IMR-90 (cell line): ENCODE data around the gene CCDC18. TPM values are rescaled to one million over a fixed set of nuclear protein-coding genes. Genes with fewer than 3 reads are reported as not detected.

Source experiments
- ATAC-seq: fragments of 200-7000 bp; cut with Tn5 transposase; 2 replicates; pipeline ENCODE4 v1.9.1; 2020; ENCODE audit warnings: low read depth, mild to moderate bottlenecking, moderate library complexity
- BruUV-seq: library from RNA; stranded (reverse); fragments of 400-500 nt; replicated peaks from 2 replicates; lab custom pipeline; 2021; lab: Mats Ljungman, UMichigan
- CTCF ChIA-PET: fragments of 300-600 bp; formaldehyde crosslinking; extraction: SDS; loops from one replicate; lab custom pipeline; 2021; ENCODE audit warnings: antibody characterized with exemption; lab: Yijun Ruan, JAX
- POLR2A ChIA-PET: fragments of 300-600 bp; sonication (Branson Sonifier 250); formaldehyde crosslinking; loops from one replicate; lab custom pipeline; 2022; ENCODE audit warnings: antibody characterized with exemption; ENCODE audit not compliant: unreplicated experiment; lab: Charles Lee
- DNase-seq: peaks from one replicate; pipeline ENCODE4 v3.0.0; 2013
- H2AFZ ChIP-seq: replicated peaks from 2 replicates; pipeline ENCODE3; 2013; ENCODE audit warnings: low read length, mild to moderate bottlenecking; ENCODE audit not compliant: poor library complexity
- H2AK5ac ChIP-seq: 2 replicates; pipeline ENCODE4 v1.6.1; 2013; ENCODE audit warnings: low read depth, low read length, inconsistent platforms
- H2AK9ac ChIP-seq: replicated peaks from 2 replicates; pipeline ENCODE3; 2013; ENCODE audit warnings: mild to moderate bottlenecking, low read depth, low read length, moderate library complexity; ENCODE audit not compliant: poor library complexity
- H2BK120ac ChIP-seq: 2 replicates; pipeline ENCODE4 v1.6.1; 2013; ENCODE audit warnings: low read depth, low read length, inconsistent platforms
- H2BK15ac ChIP-seq: 3 replicates; pipeline ENCODE4 v1.6.1; 2013; ENCODE audit warnings: low read depth, low read length, inconsistent platforms
- H2BK20ac ChIP-seq: 2 replicates; pipeline ENCODE4 v1.6.1; 2013; ENCODE audit warnings: low read depth, mild to moderate bottlenecking, inconsistent platforms, low read length, moderate library complexity
- H2BK5ac ChIP-seq: 2 replicates; pipeline ENCODE4 v1.6.1; 2013; ENCODE audit warnings: mild to moderate bottlenecking, low read depth, low read length, inconsistent platforms; ENCODE audit not compliant: poor library complexity, severe bottlenecking
- H3K14ac ChIP-seq: replicated peaks from 2 replicates; pipeline ENCODE4 v1.6.1; 2013; ENCODE audit warnings: low read depth, low read length, inconsistent platforms
- H3K18ac ChIP-seq: 2 replicates; pipeline ENCODE4 v1.6.1; 2013; ENCODE audit warnings: low read depth, low read length, control low read depth
- H3K23ac ChIP-seq: 2 replicates; pipeline ENCODE4 v1.6.1; 2013; ENCODE audit warnings: low read depth, low read length, inconsistent platforms
- H3K27ac ChIP-seq: 2 replicates; pipeline ENCODE4 v1.5.1; 2013; ENCODE audit warnings: mild to moderate bottlenecking, control low read depth, low read length; ENCODE audit not compliant: insufficient read depth
- H3K27me3 ChIP-seq: 2 replicates; pipeline ENCODE4 v1.6.1; 2013; ENCODE audit warnings: low read length; ENCODE audit not compliant: control insufficient read depth, insufficient read depth
- H3K36me3 ChIP-seq: 2 replicates; pipeline ENCODE4 v1.6.1; 2013; ENCODE audit warnings: low read length, mixed read lengths; ENCODE audit not compliant: control insufficient read depth, insufficient read depth
- H3K4ac ChIP-seq: 2 replicates; pipeline ENCODE4 v1.6.1; 2013; ENCODE audit warnings: low read depth, low read length, inconsistent platforms
- H3K4me1 ChIP-seq: 2 replicates; pipeline ENCODE4 v1.6.1; 2013; ENCODE audit warnings: low read length, mixed read lengths; ENCODE audit not compliant: control insufficient read depth, insufficient read depth
- H3K4me2 ChIP-seq: 2 replicates; pipeline ENCODE4 v1.6.1; 2013; ENCODE audit warnings: low read depth, mild to moderate bottlenecking, control low read depth, low read length, moderate library complexity
- H3K4me3 ChIP-seq: 2 replicates; pipeline ENCODE4 v1.5.1; 2013; ENCODE audit warnings: low read depth, mild to moderate bottlenecking, control low read depth, low read length, moderate library complexity; ENCODE audit not compliant: insufficient read depth
- H3K56ac ChIP-seq: 2 replicates; pipeline ENCODE4 v1.6.1; 2013; ENCODE audit warnings: low read length, inconsistent platforms; ENCODE audit not compliant: insufficient read depth; ENCODE audit errors: extremely low read depth
- H3K79me1 ChIP-seq, 2 experiments: 2 replicates each; pipeline ENCODE4 v1.6.1; 2013; ENCODE audit warnings: low read length in 2 of 2, inconsistent platforms in 1 of 2, low read depth in 1 of 2
- H3K9ac ChIP-seq: 2 replicates; pipeline ENCODE4 v1.6.1; 2013; ENCODE audit warnings: low read depth, low read length, control low read depth
- H3K9me1 ChIP-seq: 2 replicates; pipeline ENCODE4 v1.6.1; 2013; ENCODE audit warnings: low read length, inconsistent platforms; ENCODE audit not compliant: insufficient read depth
- H3K9me3 ChIP-seq: 2 replicates; pipeline ENCODE4 v1.6.1; 2013; ENCODE audit warnings: low read length; ENCODE audit not compliant: control insufficient read depth, insufficient read depth
- H4K20me1 ChIP-seq: 2 replicates; pipeline ENCODE4 v1.6.1; 2013; ENCODE audit warnings: low read length, inconsistent platforms; ENCODE audit not compliant: insufficient read depth
- H4K5ac ChIP-seq: 2 replicates; pipeline ENCODE4 v1.6.1; 2013; ENCODE audit warnings: mild to moderate bottlenecking, low read depth, low read length, control low read depth
- H4K8ac ChIP-seq, 2 experiments: 2 replicates each; pipeline ENCODE4 v1.6.1; 2013; ENCODE audit warnings: low read depth in 2 of 2, low read length in 2 of 2, control low read depth in 1 of 2, inconsistent platforms in 1 of 2
- H4K91ac ChIP-seq: 2 replicates; pipeline ENCODE4 v1.6.1; 2013; ENCODE audit warnings: low read depth, low read length, inconsistent platforms; ENCODE audit not compliant: insufficient read depth
- CEBPB ChIP-seq: IDR thresholded peaks from 2 replicates; pipeline ENCODE4 v1.6.1; 2012; ENCODE audit warnings: low read depth, low read length, improper control_type of control experiment
- CHD1 ChIP-seq: IDR thresholded peaks from 2 replicates; pipeline ENCODE4 v1.6.1; 2012; ENCODE audit warnings: low read depth, low read length, improper control_type of control experiment
- MAZ ChIP-seq: IDR thresholded peaks from 2 replicates; pipeline ENCODE4 v1.6.1; 2012; ENCODE audit warnings: low read depth, mild to moderate bottlenecking, low read length, improper control_type of control experiment, moderate library complexity, borderline replicate concordance
- POLR2A ChIP-seq: IDR thresholded peaks from 2 replicates; pipeline ENCODE4 v1.6.1; 2012; ENCODE audit warnings: mild to moderate bottlenecking, low read depth, low read length
- RFX5 ChIP-seq: IDR thresholded peaks from 2 replicates; pipeline ENCODE4 v1.8.0; 2012; ENCODE audit warnings: low read depth, mild to moderate bottlenecking, low read length, moderate library complexity
- SMC3 ChIP-seq: fragments of 150-350 bp; IDR thresholded peaks from 2 replicates; pipeline ENCODE4 v1.6.1; 2016; ENCODE audit warnings: low read depth, mild to moderate bottlenecking, antibody characterized with exemption, low read length, moderate library complexity
- WGBS, 2 experiments: methylation state at CpG; one replicate each; pipeline versions ENCODE4 v1.1.5 to v1.1.7; 2013; ENCODE audit warnings: missing lambda C conversion rate in 2 of 2; ENCODE audit not compliant: insufficient read length in 1 of 2; ENCODE audit errors: extremely low coverage in 2 of 2; 5-methylcytosine and 5-hydroxymethylcytosine counted together
- dilution Hi-C: fragments of 300-500 bp; cut with HindIII; formaldehyde crosslinking; loops from one replicate; pipeline ENCODE4 v1.14.3; 2018; ENCODE audit warnings: low sequenced_read_pairs; ENCODE audit not compliant: unreplicated experiment
- in situ Hi-C: fragments of 300-500 bp; cut with MboI; formaldehyde crosslinking; loops from 3 replicates; pipeline ENCODE4 v1.14.3; 2019; ENCODE audit warnings: low sequenced_read_pairs, inconsistent platforms, mixed read lengths
- intact Hi-C: fragments of 100-400 bp; cut with micrococcal nuclease; formaldehyde crosslinking; loops from 2 replicates; pipeline ENCODE4 v1.10.0; 2022
- polyA plus RNA-seq, 3 experiments: library from polyadenylated mRNA; depleted of rRNA; stranded (reverse); fragments of >200 nt; gene quantifications; 2 replicates each; pipeline ENCODE4 v1.2.3, GENCODE V29; 2012; ENCODE audit warnings: low replicate concordance in 1 of 3
- total RNA-seq: library from RNA; depleted of rRNA; stranded (reverse); fragments of >200 nt; gene quantifications from 2 replicates; pipeline ENCODE4 v1.2.3, GENCODE V29; 2012
- TF ChIP-seq, protein P1 (sequence below): conservative IDR thresholded peaks from 2 replicates; pipeline ENCODE4 v1.5.1; 2012; ENCODE audit warnings: mild to moderate bottlenecking, low read depth, low read length, improper control_type of control experiment

CCDC18 gene
- total and polyA plus RNA-seq, 2 of the 4 experiments (the other 2 are of a cell fraction) = 5.5 to 7.3 TPM

DNA sequence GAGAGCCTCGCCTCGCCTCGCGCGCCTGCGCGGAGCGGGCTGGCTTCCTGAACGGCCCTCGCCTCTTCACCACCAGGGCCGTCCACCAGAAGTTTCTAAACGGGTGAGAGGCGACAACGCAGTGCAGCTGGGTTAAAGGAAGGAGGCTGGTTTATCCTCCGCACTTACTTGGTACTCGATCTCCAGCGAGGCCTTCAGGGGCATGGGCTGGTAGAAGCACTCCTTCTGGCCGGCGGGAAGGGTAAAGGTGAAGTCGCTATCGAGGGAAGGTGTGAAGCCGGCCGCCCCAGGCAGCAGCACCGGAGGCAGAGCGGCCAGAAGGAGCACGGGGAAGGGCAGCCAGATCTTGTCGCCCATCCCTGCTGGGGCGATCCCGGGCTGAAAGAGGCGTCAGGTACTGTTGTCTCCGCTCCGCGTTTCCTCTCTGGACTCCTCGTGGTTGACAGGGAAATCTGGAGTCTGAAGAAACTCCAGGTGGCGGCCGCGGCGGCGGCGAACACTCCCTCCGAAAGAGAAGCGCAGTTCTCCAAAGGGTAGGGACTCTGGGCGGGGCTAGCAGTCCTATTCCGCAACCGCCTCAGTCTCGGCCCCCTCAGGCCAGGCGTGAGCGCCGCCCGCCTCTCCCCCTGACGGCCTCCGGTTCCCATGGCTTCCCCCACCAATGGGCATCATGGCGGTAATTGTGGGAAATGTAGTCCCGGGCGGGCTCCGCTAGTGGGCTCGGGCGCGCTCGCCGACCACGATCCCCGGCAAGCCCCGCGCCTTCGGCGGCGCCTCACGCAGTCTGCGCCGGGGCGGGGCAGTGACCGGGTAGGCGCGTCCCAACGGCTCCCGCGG, 420 bp upstream of the CCDC18 start, which contains the start of gene TMED5:
TMED5 (minus strand) TSS at position 528 of the 837 bp plus-strand sequence; CDS start at position 357, 171 bp downstream.
- in situ Hi-C loops (no loop called here), dilution Hi-C loops (no loop called here), intact Hi-C loops (loop anchor here (2.0 to 5.0 kb wide), 4 partner anchors 48 to 169 kb away; partner anchors contain the start of gene MTF2)
- H3K4me3 ChIP-seq = peak within 1 kb of the TSS; percentile 76
- H3K56ac ChIP-seq = peak within 1 kb of the TSS; percentile 91
- H2BK20ac ChIP-seq = no peak within 1 kb of the TSS; the same call in 1 of the 2 replicates
- peak within 1 kb of the TSS; percentile 47 for H4K5ac ChIP-seq
- peak within 1 kb of the TSS; percentile 59; the same call in 2 of the 3 replicates for H2BK15ac ChIP-seq
- H3K27me3 ChIP-seq = no peaks in the 10 kb centered on the region
- POLR2A ChIA-PET = no interaction called here
- CTCF ChIA-PET = no interaction called here
- H3K14ac ChIP-seq = peak within 1 kb of the TSS; percentile 96
- peak within 1 kb of the TSS; percentile 91 for H3K27ac ChIP-seq
- WGBS, 2 experiments = 1% methylated on average over 34 of the region's 78 CpGs; no CpG with 5 or more reads in 1 of the 2 experiments
- H3K4ac ChIP-seq = peak within 1 kb of the TSS; percentile 95
- H3K4me2 ChIP-seq = peak within 1 kb of the TSS; percentile 97
- peak within 1 kb of the TSS; percentile 94 for H2AK5ac ChIP-seq
- peak within 1 kb of the TSS; percentile 81 for H3K18ac ChIP-seq
- H3K36me3 ChIP-seq = peaks cover 2% of the 10 kb centered on the region; the same call in 1 of the 2 replicates
- peak within 1 kb of the TSS; percentile 99 for H3K23ac ChIP-seq
- H4K20me1 ChIP-seq = peaks cover 20% of the 10 kb centered on the region
- peak within 1 kb of the TSS; percentile 73 for H2BK120ac ChIP-seq
- H3K4me1 ChIP-seq = no peaks in the 10 kb centered on the region
- peak within 1 kb of the TSS; percentile 93 for H3K9ac ChIP-seq
- no TSS peak for BruUV-seq
- H2AK9ac ChIP-seq = peak within 1 kb of the TSS; percentile 97
- peak within 1 kb of the TSS; percentile 96 for H2AFZ ChIP-seq
- peak within 1 kb of the TSS; percentile 87 for H2BK5ac ChIP-seq
- no peak for TF ChIP-seq RFX5
- peak; percentile 56; the same call in 1 of the 2 replicates for TF ChIP-seq CHD1
- TF ChIP-seq SMC3 = no peak
- TF ChIP-seq MAZ = peak; percentile 97
- peak; percentile 96 for TF ChIP-seq CEBPB
- TF ChIP-seq POLR2A = peak; percentile 95
- TF ChIP-seq, protein P1, sequence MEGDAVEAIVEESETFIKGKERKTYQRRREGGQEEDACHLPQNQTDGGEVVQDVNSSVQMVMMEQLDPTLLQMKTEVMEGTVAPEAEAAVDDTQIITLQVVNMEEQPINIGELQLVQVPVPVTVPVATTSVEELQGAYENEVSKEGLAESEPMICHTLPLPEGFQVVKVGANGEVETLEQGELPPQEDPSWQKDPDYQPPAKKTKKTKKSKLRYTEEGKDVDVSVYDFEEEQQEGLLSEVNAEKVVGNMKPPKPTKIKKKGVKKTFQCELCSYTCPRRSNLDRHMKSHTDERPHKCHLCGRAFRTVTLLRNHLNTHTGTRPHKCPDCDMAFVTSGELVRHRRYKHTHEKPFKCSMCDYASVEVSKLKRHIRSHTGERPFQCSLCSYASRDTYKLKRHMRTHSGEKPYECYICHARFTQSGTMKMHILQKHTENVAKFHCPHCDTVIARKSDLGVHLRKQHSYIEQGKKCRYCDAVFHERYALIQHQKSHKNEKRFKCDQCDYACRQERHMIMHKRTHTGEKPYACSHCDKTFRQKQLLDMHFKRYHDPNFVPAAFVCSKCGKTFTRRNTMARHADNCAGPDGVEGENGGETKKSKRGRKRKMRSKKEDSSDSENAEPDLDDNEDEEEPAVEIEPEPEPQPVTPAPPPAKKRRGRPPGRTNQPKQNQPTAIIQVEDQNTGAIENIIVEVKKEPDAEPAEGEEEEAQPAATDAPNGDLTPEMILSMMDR = 0 out of 2 replicates have a peak, but pooled peaks have one; percentile 11
- peak within 1 kb of the TSS; percentile 82 for H4K91ac ChIP-seq
- DNase-seq (peak; percentile 98), ATAC-seq (peak; percentile 91)
- no peaks in the 10 kb centered on the region for H3K9me3 ChIP-seq
- H3K79me1 ChIP-seq = peaks cover 6 to 39% of the 10 kb centered on the region in 2 experiments
- peak within 1 kb of the TSS; percentile 82 to 96 for H4K8ac ChIP-seq
- H3K9me1 ChIP-seq = no peaks in the 10 kb centered on the region
